Measurements from ENCODE around the gene BDP1. TPM values are rescaled to one million over a fixed set of nuclear protein-coding genes. Genes with fewer than 3 reads are reported as not detected.
"Not testable (repeated sequence)": the region's sequence is repeated elsewhere in the genome, so short reads cannot be mapped to it uniquely, and the experiment has no call there.

The BDP1 gene
- total RNA-seq, 1 donor from 2014 or later = 12.8 TPM

DNA sequence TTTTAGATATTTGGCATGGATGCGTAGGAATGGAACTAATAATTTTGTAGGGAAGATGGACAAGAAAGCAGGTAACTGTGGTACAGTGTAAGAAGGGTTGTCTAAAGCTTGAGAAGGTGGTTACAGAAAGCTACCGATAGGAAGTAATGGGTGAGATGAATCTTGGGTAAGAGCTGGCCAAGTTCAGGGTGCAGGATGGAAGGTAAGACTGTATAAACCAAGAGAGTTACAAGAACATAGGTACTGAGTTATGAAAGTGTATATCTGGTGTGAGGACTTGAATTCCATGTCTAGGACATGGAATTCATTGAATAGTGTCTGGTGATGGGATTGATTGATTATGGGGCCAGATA lies 133.1 kb downstream of the BDP1 start:
- DNase-seq (no peak), ATAC-seq (ENCODE audit: poor library complexity) (no peak)
- intact Hi-C loops (cut with DNase I) = no loop called here

DNA sequence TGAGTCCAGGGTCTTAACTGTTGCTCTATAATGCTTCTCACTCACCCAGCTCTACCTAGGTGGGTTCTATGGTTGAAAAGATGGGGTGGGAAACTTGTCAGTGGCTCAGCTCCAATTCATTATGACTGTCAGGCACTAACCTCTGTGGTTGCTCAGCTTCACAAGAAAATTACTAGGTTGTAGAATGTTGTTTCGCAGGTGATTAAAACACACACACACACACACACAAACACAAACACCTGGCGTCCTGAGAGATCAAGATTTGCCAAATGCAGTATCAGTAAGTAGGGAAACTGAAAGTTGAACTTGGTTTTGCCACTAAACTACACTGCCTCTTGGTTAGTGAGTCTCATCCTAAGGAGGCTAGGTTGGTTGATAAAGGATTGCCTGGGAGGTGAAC lies 134.5 kb downstream of the BDP1 start:
- intact Hi-C loops (cut with DNase I) = loop anchor here (10.0 kb wide), 1 partner anchor 115 kb away; no protein-coding TSS in a partner anchor
- no peak for ATAC-seq (ENCODE audit: poor library complexity)

DNA sequence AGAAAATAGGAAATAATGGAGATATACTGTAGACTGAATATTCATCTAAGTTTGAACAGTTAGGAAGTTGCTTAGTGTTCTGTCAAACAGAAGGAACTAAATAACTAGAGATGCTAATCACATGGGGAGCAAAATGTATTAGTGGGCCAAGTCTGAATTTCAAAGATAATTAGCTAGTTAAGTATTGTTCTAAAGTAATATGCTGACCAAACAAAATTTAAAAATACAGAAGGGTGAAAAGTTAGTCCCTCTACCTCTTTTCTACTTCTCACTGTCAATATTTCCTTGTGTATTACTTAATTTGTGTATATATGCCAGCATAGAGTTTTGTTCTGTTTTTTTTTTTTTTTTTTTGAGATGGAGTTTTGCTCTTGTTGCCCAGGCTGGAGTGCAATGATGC lies 135.6 kb downstream of the BDP1 start:
- no peak for DNase-seq
- intact Hi-C loops (cut with DNase I) = loop anchor here (10.0 kb wide), 1 partner anchor 114 kb away; no protein-coding TSS in a partner anchor
- no peak for ATAC-seq (ENCODE audit: poor library complexity)

More for the DNA sequence above, 134.5 kb downstream of the BDP1 start:
- DNase-seq = no peak

DNA sequence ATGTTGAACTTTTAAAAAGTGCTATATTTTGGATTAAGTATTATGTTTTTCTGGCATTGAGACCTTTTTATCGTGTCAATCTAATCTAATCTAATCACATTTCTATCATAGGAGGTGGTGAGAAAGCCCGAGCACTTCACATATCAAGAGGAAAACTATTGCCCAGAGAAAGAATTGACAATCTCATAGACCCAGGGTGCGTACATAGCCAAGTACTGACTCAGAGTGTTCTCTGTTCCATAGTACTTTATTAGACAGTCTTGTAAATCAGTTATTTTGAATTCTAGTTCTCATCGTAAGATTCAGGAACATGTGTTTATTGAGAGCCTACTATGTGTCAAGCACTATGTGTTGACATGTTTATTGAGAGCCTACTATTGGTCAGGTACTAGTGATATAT lies 140.7 kb downstream of the BDP1 start:
- intact Hi-C loops (cut with DNase I) = loop anchor here (10.0 kb wide), 1 partner anchor 109 kb away; no protein-coding TSS in a partner anchor
- ATAC-seq (ENCODE audit: poor library complexity) = no peak
- DNase-seq = no peak

DNA sequence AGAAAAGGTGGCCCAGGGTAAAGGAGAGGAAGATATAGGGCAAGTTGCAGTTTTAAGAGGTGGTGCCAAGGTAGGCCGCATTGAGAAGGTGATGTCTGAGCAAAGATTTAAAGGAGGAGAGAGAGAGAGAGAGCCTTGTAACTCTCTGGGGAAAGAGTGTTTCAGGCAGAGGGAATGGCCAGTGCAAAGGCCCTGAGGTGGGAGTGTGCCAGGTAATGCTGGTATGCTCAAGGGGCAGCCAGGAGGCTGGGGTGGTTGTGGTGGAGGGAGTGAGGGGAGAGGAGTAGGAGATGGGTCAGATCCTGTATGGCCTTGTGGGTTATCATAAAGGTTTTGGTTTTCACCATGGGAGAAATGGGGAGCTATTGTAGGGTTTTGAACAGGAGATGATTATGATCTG lies 141.6 kb downstream of the BDP1 start:
- DNase-seq (no peak), ATAC-seq (ENCODE audit: poor library complexity) (no peak)
- intact Hi-C loops (cut with DNase I) = loop anchor here (10.0 kb wide), 1 partner anchor 108 kb away; no protein-coding TSS in a partner anchor

DNA sequence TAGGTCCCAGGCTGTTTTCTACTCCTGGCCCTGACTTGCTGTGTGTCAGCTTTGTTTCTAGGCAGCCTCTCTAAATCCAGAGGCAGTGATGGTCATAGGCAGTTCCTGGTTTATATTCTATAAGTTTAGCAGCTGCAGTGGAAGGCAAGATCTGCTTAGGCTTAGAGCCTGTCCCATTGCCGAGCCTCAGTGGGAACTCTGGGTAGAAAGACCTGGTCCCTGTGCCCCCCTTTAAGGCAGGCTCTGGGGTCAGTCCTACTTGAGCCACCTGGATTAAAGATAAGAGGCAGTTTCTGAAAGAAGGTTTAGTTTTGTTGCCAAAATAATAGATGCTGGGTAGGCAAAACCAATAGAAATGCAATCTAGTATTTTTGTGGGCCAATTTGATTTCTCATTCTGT lies 145.3 kb downstream of the BDP1 start:
- intact Hi-C loops (cut with DNase I) = no loop called here
- DNase-seq (no peak), ATAC-seq (ENCODE audit: poor library complexity) (peak; percentile 10)

DNA sequence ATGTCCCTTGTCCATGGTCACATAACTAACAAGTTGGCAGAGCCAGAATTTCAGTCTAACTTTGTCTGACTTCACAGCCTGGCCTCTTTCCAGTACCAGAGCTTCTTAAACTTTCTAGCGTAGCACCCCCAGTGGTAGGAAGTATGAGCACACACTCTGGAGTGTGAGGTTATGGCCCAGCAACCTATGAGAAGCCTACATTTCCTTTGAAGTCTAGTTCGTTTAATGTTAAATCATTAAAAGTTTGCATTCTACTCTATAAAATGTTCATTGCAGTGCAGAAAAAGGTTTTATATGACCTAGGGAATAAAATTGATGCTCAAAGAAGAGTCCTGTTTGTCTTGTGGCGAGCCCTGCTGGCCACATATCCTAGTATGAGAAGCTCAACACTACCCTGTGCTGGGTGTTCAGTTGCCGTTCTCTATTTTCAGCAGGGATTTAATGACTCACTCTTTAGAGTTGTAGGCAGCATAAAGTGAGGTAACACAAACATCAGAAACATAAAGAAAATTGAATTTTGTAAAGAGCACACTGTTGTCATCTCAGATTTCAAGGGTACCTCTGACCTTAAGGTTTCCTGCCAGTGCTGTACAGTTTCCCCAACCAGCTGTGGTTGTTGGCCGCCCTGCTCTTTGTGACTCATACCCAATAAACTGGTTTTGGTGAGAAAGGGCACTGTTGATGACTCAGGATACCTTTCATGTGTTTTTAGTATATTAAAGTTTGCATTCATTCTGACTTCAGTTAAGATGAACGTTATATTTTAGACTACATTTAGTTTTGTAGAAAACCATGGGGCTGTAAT lies 146.0 kb downstream of the BDP1 start:
- intact Hi-C loops (cut with DNase I) = no loop called here
- peak; percentile 94 for ATAC-seq (ENCODE audit: poor library complexity)
- DNase-seq = no peak

DNA sequence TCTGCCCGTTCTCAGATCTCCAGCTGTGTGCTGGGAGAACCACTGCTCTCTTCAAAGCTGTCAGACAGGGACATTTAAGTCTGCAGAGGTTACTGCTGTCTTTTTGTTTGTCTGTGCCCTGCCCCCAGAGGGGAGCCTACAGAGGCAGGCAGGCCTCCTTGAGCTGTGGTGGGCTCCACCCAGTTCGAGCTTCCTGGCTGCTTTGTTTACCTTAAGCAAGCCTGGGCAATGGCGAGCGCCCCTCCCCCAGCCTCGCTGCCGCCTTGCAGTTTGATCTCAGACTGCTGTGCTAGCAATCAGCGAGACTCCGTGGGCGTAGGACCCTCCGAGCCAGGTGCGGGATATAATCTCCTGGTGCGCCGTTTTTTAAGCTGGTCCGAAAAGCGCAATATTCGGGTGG lies 154.5 kb downstream of the BDP1 start:
- intact Hi-C loops (cut with DNase I); ATAC-seq (ENCODE audit: poor library complexity); DNase-seq: not testable (repeated sequence)

DNA sequence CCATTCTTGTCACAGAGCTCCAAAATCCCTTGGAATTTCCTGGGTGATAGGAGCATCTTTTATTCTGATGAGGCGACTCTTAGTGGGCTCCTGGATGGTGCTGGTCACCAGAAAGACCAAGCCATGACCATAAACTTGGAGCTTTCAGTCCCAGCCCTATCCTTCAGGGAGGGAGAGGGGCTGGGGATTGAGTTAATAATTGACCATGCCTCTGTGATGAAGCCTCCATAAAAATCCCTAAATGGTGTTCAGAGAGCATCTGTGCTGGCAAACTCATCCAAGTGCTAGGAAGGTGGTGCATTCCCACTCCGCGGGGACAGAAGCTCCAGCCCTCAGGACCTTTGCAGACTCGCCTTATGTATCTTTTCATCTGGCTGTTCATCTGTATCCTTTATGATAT lies 160.4 kb downstream of the BDP1 start:
- ATAC-seq (ENCODE audit: poor library complexity) (no peak), DNase-seq (no peak)
- intact Hi-C loops (cut with DNase I) = no loop called here

Other genes with a start within 250 kb of the BDP1 start
- 121 TPM for gene MCCC2, start 131.7 kb downstream of the BDP1 start, total RNA-seq